GM18498 (cell line): Measurements from ENCODE around the gene AMN1.

Experiments
- ATAC-seq: cut with Tn5 transposase; IDR thresholded peaks from one replicate; pipeline ENCODE4 v1.9.1; 2021; ENCODE audit warnings: mild to moderate bottlenecking, moderate library complexity; ENCODE audit not compliant: unreplicated experiment

AMN1 gene

DNA sequence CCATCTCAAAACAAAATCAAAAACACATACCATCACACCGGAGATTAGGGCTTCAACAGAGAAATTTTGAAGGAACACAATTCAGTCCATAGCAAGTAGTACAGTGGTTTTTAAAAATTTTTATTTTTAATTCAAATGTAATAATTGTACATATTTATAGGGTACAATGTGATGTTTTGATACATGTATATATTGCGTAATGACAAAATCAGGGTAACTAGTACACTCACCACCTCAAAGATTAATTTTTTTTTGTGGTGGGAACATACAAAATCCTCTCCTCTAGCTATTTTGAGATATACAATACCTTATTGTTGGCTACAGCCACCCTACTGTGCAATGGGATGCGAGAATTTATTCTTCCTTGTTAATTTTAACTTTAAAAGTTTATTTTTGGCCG lies 95.4 kb downstream of the AMN1 start:
- no peak for ATAC-seq

- no peak for ATAC-seq
These were observed 97.0 kb downstream of the AMN1 start for GRCh38 chr12:31631809-31632208.

- ATAC-seq, result no peak
These were observed 97.6 kb downstream of the AMN1 start for GRCh38 chr12:31631023-31631724.

GRCh38 chr12:31629756-31630732 lies 98.8 kb downstream of the AMN1 start:
- ATAC-seq, result no peak

GRCh38 chr12:31627456-31628054 lies 101.3 kb downstream of the AMN1 start:
- no peak for ATAC-seq

- ATAC-seq, result no peak
These were observed 102.4 kb downstream of the AMN1 start for GRCh38 chr12:31626270-31626995.

GRCh38 chr12:31622038-31622437 lies 106.8 kb downstream of the AMN1 start:
- ATAC-seq, result no peak
